Measurements from ENCODE around the gene HEATR3.
"Not testable (repeated sequence)": the region's sequence is repeated elsewhere in the genome, so short reads cannot be mapped to it uniquely, and the experiment has no call there.

The HEATR3 gene

DNA sequence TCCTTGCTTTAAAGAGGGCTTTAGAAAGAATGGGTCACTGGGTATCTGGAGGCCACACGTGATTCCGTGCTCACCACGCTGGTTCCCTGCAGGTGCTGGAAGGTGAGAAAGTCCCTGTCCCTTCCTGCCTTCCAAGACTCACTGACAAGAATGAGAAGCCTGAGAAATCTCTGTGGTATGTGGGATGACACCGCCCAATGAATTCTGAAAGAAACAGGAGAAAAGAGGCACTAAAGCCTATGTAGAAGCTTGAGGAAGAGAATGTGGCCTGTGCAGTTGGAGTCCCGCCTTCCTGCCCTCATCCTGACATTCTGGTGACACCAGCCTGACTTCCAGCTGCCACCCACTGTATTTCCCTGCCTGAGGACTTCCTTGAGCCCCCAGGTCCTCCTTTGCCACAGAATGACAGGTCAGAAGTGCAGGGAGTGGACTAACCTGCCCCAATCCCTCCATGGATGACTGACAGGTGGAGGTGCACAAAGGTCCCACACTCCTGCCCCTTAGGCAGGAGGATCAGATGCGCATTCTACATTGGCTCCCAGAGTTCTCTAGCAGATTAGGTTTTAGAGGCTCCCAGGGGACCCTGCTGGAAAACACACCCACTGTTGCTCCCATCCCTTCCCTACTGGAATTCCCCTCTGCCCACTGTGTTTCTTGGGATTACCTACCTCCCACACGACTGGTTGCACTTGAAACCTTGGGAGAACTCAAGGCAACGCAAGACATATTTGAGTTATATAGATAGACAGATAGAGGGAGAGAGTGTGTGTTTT, 48.8 kb downstream of the HEATR3 start:
- no peak for DNase-seq

DNA sequence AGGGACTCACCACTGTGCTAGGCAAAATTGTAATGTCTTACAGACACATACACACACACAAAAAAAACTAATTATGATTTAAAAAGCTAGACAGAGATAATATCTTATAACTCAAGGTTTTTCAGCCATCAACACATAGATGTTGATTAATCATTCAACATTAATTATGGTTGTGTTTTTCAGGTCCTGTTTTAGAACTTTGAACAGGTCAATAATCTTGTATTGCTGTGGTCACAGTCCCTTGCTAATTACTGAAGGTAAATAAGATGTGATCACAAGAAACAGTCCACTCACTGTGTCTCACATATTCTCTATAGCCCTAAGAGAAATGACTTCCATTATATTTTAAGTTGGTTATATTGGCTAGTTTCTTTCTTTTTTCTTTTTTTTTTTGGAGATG, 54.9 kb downstream of the HEATR3 start:
- DNase-seq = no peak

DNA sequence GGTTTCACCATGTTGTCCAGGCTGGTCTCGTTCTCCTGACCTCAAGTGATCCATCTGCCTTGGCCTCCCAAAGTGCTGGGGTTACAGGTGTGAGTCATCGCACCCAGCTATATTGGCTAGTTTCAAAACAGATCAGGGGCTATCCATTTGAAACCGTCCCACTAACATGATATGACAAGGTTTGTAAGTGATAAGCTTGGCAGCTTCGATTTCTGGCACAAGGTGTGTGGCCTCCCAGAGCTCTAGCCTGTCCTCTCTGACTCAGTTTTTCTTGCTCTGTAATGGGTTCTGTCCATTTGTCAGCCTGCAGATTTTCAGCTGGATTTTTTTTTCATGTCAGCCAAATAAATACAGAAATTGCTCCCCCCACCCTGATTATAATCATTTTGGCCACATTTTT, 55.5 kb downstream of the HEATR3 start:
- no peak for DNase-seq

DNA sequence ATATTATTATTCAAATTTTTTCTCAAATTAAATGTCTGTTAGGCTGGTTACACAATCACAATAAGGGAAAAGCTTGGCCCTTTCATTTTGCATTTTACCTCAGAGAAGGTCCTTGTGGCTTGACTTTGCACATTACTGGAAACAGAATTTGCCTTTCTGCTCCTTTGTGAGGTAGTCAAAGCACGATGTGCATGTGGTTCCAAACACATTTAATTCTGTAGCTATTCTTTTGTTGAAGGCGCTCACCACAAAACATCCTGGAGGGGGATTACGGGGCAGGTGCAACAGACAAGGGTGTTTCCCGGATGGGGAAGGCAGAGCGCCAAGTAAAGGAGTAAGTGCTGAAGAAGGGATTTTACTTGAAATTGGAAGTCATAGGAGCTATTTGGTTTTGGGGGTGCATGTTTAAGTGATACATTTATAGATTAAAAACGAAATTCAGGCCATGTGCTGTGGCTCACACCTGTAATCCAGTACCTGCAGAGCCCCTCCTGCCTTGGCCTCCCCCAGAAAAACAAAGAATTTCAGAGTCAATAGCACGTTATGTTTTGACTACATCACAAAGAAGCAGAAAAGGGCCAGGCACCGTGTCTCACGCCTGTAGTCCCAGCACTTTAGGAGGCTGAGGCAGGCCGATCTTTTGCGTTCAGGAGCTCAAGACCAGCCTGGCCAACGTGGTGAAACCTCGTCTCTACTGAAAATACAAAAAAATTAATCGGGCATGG, 56.1 kb downstream of the HEATR3 start:
- no peak for DNase-seq

DNA sequence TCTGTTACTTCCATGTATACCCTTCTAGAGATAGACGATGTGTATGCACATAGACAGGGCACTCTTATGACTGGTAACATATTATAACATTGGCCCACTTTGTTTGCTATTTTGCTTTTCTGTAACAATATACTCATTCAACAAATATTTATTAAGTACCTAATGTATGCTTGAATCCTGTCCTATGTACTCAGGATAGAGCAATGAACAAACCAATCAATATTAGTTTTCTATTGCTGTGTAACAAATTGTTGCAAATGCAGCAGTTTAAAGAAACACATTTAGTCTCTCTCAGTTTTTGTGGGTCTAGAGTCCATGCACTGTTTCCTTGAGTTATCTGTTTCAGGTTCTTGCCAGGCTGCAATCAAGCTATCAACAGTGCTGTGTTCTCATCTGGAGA, 57.6 kb downstream of the HEATR3 start:
- DNase-seq = no peak

DNA sequence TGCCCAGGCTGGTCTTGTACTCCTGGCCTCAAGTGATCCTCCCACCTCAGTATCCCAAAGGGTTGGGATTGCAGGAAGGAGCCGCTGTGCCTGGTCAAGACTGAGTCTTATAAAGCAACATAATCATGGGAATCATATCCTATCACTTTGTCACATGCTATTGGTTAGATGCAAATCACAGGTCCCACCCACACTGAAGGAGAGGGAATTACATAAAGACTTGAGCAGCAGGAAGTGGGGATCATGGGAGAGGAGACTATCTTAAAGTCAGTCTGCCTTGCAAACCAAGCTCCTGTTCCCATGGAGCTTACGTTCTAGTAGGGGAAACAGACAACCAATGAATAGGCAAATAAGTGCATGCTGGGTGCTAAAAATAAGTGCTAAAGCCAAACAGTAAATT, 59.0 kb downstream of the HEATR3 start:
- no peak for DNase-seq

DNA sequence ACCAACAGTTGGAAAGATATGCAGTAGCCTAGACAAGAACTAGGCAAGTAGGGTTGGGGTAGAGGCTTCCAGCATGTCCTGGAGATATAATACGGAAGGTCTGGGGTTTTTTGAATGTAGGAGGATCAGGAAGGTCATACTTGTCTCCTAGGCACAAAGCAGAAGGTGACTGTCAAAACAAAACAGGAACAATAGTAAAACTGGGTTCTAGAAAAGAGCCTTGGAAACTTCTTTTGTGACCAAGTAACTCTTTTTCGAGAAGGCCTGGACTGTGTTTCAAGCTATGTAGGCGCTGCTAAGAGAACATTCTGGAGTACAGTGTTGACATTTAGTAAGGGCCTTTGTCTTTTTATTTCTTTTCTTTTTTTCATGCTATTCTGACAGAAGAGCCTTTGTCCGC, 60.4 kb downstream of the HEATR3 start:
- no peak for DNase-seq

DNA sequence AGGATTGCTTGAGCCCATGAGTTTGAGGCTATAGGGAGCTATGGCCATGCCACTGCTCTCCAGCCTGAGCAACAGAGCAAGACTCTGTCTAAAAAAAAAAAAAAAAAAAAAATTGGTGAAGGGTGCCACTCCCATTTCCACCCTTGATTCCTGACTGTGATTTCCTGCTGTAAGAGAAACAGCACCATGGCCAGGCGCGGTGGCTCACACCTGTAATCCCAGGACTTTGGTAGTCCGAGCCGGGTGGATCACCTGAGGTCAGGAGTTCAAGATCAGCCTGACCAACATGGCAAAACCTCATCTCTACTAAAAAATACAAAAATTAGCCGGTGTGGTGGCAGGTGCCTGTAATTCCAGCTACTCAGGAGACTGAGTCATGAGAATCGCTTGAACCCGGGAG, 66.8 kb downstream of the HEATR3 start:
- not testable (repeated sequence) for DNase-seq

DNA sequence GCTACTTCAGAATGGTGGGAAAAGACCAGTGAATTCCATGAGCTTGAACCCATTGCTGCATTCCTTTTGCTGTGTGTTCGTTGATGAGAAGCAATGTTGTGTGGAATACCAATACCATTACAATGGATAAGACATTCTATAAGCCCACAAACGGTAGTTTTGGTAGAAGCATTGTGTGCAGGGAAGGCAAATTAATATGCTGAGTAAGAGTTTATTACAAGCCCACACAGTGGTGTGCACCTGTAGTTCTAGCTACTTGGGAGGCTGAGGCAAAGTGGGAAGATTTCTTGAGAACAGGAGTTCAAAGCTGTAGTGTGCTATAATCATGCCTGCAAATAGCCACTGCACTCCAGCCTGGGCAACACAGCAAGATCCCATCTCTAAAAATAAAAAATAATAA, 67.4 kb downstream of the HEATR3 start:
- no peak for DNase-seq

DNA sequence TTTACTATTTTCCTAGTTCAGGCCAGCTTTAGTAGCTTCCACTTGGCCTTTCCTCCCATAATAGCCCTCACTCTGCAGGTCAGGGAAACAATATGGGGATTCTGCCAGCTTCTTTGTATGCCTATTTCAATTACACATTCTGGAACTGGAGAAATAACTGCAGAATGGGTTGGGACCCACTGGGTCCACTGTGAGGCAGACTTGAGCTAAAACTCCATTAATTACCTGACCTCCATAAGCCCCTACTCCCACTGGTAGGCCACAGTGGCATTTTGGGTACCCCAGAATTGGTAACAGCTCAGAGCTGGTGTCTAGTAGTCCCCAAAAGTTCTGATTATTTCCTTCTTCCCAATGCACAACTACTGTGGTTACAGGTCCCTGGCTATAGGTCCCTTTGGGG, 70.6 kb downstream of the HEATR3 start:
- DNase-seq = no peak

DNA sequence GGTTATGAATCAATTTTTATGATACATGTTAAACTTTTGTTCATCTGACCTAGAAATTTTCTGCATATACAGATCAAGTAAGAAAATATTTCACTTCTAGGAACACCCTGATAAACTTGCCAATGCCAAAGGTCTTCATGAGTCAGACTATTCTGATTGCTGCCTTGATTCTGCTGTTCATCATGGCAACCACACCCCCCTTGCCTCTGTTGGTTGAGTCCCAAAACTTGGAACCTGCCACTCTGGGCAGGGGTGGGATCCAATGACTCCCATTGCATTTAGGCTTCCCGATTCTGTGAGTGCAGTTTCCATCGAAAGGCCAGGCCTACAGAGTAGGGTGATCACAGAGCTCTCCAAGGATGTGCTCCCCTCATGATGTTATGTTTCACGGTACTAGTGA, 71.5 kb downstream of the HEATR3 start:
- no peak for DNase-seq

DNA sequence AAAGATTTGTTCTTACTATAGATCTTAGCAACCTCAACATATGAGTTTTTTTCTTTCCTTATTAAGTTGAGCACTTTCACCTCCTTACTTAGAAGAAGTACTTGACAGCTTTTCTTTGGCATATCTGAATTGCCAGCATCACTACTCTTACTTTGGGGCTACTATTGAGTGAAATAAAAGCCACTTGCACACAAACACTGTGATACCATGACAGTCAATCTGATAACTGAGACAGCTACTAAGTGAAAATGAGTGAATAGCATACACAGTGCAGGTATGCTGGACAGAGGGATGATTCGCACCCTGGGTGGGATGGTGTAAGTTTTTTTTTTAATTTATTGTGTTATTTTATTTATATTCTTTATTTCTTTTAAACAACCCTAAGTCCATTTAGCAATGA, 73.8 kb downstream of the HEATR3 start:
- no peak for DNase-seq

DNA sequence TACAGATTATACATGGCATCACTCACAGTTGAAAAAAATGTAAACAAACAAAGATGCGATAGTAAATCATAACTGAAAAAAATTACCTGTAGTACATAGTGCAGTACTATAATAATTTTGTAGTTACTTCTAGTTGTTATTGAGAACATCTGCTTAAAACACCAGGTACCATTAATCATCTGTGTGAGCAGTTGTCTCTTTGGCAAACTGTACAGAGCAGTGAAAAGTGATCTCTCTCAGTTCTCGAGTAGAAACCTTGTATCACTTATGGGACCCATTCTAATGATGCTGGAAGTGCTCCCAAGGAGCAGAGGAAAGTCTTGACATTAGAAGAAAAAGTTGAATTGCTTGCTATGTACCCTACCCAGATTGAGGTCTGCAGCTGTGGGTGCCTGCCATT, 78.4 kb downstream of the HEATR3 start:
- DNase-seq = no peak

DNA sequence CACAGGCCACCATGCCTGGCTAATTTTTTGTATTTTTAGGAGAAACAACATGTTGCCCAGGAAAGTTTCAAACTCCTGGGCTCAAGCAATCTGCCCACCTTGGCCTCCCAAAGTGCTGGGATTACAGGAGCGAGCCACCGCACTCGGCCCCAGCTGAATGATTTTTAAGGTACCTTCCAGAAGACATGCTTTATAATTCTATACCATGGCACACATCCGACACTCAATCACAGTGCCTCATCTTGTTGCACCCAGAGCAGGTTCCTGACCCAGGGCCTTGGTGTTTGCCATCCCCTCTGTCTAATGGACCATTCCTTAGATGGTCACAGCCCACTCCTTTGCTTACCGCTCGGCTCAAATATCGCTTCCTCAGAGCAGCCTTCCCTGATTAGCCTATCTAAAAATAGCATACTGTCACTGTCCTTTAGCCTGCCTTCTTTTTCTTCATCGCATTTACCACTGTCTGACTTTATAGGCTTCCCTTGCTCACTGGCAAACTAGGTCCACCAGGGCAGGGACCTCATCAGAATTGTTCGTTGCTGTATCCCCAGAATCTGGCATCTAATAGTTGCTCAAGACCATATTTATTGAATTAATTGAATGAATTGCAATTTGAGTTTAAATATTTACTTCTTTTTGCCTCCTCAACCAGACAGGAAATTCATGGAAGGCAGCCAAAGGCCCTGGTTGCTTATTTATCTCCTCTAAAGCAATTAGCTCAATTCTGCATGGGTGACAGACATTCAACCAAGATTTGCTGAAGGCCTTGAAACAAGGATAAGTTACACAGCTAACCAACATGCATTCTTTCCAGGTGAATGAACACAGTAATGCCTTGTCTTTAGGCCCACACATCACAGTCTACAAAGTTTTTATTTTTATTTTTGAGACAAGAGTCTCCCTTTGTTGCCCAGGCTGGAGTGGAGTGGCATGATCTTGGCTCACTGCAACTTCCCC, 81.0 kb downstream of the HEATR3 start:
- no peak for DNase-seq

DNA sequence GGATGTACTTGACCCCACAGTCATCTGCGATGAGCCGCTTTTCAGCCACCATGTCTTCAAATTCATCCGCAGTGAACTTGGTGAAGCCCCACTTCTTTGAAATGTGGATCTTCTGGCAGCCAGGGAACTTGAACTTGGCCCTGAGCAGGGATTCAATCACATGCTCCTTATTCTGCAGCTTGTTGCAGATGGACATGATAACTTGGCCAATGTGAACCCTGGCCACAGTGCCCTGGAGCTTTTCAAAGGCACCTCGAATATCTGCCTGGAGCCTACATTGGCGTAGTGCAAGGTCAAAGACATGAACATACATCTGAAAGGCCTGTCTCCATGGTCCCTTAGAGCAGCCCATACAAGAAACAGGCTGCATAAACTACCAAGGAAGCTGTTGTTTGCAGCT, 85.6 kb downstream of the HEATR3 start:
- DNase-seq = no peak

DNA sequence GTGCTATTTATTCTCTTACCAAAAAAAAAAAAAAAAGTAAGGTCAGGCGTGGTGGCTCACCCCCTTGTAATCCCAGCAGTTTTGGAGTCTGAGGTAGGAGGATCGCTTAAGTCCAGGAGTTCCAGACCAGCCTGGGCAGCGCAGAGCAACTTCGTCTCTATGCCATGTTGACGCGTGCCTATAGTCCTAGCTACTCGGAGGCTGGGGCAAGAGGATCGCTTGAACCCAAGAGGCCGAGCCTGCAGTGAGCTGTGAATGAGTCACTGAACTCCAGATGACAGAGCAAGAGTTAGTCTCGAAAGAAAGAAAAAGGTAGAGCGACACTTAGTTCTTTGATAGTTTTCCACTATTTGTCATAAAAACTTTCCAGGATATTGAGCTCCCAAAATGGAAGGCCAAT, 86.0 kb downstream of the HEATR3 start:
- no peak for DNase-seq

DNA sequence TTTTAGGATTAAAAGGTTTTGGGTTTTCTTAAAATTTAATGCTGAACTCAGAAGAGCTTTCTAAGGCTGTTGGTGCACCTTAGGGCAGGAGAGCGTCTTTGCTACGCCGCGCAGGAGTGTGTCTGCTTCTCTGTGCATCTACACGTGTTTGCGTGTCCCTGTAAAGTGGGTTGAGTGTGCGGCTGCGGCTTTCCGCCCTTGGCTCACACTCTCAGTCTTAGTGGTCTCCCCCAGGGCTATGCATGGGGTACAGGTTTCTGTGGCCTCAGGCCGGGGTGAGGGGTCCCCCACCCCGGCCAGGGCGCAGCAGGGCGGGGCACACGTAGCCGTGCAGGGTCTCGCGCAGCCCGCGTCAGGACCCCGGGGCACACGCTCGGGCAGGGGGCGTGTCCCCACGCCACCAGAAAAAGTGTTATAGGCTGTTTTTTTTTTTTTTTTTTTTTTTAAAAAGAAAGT, 86.6 kb downstream of the HEATR3 start:
- no peak for DNase-seq

DNA sequence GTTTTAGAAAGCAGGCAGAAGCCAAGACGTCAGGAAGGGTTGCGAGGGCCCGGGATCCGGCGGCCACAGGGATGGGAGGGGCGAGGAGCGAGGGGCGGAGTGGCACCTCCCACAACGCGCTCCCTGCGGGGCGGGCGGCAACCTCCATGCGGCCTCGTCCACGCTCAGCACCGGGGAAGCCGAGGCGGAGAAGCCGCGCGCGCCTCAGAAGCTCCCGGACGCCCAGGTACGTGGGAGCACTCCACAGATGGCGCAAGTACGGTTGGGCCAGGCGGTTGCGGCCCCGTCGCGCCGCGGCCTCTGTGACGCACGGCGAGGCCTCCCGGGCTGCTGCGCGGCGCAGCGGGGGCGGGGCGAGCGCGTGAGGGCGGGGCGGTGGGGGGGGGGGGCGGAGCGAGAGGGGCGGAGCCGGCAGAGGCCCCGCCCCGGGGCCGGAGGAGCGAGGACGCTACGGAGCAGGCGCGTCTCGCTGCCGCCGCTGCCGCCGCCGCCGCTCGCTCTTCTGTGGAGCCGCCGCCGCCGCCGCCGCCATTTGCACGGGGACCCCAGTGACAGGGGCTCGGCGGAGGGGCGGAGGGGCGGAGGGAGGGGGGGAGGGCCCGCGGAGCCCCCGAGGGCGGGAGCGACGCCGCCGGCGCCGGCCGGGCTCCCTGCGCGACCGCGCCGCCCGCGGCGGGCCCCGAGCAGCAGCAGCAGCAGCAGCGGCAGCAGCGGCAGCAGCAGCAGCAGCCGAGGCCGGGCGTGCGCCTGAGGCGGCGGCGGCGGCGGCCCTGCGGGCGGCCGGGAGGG, 87.2 kb downstream of the HEATR3 start, which contains the start of gene TENT4B:
TSS of gene TENT4B (plus strand) at position 500 of the 789 bp plus-strand sequence. CDS start 316 bp downstream, outside the sequence.
- DNase-seq = peak; percentile 98

DNA sequence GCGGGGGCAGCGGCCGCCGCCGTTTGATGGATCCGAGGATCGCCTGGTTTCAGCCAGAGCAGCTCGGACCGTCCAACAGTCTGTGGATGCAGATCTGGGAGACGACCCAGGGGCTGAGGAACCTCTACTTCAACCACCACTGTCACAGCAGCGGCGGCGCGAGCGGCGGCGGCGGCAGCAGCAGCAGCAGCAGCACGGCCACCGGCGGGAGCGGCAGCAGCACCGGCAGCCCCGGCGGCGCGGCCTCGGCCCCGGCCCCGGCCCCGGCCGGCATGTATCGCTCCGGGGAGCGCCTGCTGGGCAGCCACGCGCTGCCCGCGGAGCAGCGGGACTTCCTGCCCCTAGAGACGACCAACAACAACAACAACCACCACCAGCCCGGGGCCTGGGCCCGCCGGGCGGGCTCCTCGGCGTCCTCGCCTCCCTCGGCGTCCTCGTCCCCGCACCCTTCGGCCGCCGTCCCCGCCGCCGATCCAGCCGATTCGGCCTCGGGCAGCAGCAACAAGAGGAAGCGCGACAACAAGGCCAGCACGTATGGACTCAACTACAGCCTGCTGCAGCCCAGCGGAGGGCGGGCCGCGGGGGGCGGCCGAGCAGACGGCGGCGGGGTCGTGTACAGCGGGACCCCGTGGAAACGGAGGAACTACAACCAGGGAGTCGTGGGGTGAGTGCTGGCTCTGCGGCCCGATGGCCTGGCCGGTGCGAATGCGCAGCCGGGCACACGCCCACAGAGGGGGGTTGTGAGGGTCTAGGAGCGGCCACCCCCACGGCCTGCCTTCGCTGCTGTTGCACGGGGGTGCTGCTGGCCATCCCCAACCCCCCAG, 88.0 kb downstream of the HEATR3 start:
- DNase-seq = peak; percentile 54

DNA sequence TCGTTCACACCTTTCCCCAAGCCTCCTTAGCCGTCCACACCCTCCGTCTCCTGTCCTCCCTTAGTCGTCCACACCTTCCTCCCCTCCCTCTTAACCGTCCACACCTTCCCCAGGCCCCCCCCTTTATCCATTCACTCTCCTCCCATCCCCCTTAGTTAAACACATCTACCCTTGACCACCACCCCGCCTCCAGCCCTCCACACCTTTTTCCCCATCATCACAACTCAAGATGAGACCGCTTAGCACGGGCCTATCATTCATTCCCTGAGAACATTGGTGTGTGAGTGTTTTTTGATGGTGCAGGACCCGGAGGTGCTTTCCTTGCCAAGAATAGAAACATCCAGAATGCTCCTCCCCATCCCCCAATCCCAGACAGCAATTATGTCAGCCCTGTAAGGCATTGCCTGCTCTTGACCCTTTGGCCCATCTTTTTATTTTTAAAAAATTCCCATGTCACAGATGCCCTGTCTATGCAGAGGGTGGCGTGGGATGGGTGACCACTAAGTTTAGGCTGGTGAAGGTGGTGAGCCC, 88.7 kb downstream of the HEATR3 start:
- peak; percentile 24 for DNase-seq

DNA sequence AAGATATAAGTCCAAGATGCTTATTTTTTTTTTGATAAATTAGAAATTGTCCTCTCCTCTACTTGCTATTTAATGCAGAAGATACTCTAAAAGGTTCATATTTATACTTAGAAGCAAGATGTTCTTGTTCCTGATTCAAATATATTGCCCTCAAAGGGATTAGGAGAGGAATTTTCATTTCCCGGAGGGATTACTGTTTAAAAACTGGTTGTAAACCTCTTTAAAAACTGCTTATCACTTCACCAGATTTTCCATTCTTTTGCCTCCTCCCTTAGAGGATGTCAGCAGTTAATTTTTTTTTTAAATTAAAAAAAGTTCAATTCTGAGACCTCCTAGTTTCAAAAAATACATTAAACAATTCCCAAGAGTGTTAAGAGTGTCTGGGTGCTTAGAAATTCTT, 90.2 kb downstream of the HEATR3 start:
- no peak for DNase-seq
